OCI-LY3 (cell line): ENCODE results near the gene MYO16.

Experiments
- CTCF ChIP-seq: fragments of 200-600, 300-600 bp; sonication (generic); IDR thresholded peaks from 2 replicates; pipeline ENCODE4 v1.5.1; 2014; ENCODE audit warnings: antibody characterized with exemption, low read length, low read depth
- EZH2phosphoT487 ChIP-seq: fragments of 200-600 bp; shearing (Covaris generic); IDR thresholded peaks from 2 replicates; pipeline ENCODE4 v1.6.1; 2018; ENCODE audit warnings: antibody characterized with exemption, mixed run types, low read depth

GRCh38 chr13:108686027-108686426, 56.6 kb downstream of the MYO16 start:
- TF ChIP-seq CTCF (no peak), EZH2phosphoT487 (no peak)
